ENCODE results near the gene FOXK1. TPM values are rescaled to one million over a fixed set of nuclear protein-coding genes. Genes with fewer than 3 reads are reported as not detected.

Gene FOXK1
- total RNA-seq, 1 donor = 22.6 TPM

DNA sequence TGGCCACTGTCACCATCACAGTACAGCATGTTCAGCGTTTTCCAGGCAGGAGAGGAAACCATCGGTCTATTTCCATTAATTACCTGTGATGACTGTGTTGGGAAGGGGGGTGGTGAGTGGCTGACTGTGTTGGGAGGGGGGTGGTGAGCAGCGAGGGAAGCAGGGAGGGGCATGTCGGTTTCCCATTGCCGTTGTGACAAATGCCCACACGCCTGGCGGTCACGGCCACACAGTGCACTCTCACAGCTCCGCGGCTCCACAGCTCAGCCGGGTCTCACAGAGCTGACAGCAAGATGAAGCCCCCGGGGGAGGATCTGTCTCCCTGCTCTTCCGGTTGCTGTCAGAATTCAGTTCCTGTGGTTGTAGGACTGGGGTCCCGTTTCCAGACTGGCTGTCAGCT, 132.3 kb downstream of the FOXK1 start:
- peak in 2 of 3 donors; percentile 46 to 62 for DNase-seq (ENCODE audit: low read depth in 2 of 3, low spot score in 2 of 3)

DNA sequence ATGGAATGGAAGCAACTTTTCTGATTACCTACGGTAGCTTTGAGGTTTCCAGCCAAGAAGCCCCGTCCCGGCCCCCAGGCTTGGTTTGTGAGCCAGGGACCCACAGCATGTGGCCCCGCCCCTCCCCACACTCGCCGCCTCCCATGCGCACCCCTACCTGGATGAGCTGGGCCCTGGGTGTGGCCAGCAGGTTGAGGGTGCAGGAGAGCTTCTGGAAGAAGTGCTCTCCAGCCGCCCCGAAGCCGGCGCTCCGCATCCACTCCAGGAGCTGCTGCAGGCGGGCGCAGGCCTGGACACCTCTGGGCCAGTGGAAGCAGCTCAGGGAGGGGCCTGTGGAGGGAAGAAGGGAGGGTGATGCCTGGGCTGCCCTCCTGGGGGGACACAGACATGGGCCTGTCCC, 133.0 kb downstream of the FOXK1 start:
- DNase-seq (ENCODE audit: low read depth in 2 of 3, low spot score in 2 of 3) = no peak

GRCh38 chr7:4815609-4816418, 133.7 kb downstream of the FOXK1 start:
- no peak for DNase-seq (ENCODE audit: low read depth in 2 of 3, low spot score in 2 of 3)

DNA sequence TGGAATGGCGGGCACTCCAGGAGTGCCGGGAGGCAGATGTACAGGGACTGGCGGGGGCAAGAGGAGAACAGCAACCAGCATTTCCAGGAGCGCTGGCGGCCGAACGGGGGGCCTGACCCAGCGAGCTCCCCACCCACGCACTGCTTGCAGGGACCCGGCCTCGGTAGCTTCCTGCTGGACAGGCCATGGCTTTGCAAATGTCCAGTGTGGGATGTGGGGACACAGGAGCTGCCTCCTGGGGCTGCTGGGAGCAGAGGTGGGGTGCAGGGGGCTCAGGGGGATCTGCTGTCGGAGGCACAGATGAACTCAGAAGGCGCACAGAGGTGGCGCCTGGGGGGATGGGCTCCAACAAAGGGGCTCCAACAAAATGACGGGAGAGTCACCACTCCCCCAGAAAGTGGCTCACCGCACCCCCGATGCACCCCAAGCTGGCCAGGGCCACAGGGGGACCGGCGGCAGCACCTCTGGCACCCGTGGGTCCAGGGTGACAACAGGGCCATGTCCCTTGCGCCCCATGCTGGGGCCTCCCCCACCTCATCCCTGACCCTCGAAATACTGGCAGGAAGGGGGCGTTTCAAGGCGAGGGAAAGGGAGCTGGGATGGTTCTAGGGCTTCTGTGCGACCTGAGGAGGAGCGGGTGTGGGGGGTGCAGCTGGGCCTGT, 134.5 kb downstream of the FOXK1 start:
- no peak for DNase-seq (ENCODE audit: low read depth in 2 of 3, low spot score in 2 of 3)

- DNase-seq (ENCODE audit: low read depth in 2 of 3, low spot score in 2 of 3) = no peak
Observed at GRCh38 chr7:4817178-4817901, 135.2 kb downstream of the FOXK1 start.

DNA sequence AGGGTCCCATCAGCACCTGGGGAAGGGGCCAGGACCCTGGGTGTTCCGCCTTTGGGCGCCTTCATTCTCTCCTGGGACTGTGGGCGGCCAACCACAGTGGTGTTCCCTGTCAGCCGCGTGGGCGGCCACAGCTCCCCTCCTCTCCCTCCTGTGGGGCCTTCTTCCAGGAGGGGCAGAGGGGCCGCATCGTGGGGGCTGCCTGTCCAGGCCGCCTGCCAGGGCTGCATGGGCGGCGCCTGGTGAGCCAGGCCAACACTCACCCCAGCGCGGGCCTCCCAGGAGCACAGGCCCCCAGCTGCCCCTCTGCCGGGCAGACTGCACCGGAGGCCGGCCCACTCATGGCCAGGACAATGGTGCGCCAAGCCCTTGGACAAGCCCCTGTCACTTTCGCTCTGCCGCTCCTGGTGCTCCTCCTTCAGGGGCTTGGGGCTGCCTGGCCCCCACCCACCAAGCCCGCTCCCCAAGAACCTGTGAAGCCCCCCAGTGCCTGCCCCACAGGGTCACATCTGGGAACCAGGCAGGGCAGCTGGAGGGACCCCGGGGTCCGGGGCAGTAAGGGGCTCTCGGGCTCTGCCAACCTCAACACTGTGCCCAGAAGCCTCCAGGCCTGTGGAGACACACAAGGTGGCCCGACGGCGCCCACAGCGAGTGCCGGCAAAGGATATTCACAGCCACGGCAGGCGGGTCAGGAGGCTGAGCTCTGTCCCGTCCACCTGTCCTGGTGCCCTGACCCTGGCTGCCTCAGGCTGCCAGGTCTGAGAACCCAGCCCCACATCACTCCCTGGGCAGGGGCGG, 136.1 kb downstream of the FOXK1 start:
- no peak for DNase-seq (ENCODE audit: low read depth in 2 of 3, low spot score in 2 of 3)

- DNase-seq (ENCODE audit: low read depth in 2 of 3, low spot score in 2 of 3) = no peak
Observed at GRCh38 chr7:4819560-4820404, 137.7 kb downstream of the FOXK1 start.

DNA sequence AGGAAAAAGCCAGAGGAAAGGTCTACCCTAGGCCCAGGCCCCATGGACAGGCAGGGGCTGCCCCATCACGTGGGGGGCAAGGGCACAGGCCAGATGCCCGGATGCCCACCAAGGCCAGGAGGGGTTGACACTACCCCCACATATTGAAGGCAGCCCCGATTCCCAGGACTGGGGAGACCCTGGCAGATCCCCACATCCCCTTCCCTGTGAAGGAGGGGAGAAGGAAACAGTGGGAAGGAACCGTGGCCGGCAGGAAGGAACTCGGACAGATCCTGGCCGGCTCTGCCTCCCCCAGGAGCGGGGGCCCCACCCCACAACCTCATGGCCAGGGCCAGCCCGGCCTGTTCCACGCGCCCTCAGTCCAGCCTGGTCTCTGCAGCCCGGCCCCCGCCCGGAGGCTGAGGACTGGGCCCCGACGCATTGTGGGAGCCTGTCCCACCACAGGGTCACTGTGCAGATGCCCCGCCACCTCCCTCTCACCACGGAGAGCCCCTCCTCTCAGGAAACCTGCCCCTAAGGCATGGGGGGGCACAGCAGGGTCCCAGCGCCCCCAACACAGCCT, 138.4 kb downstream of the FOXK1 start:
- DNase-seq (ENCODE audit: low read depth in 2 of 3, low spot score in 2 of 3) = no peak

Small RNA genes within 50 kb of the gene (small RNA-seq; reads per million reads assigned to genes)
- gene MIR4656 (not detected), gene RF00019 (not detected)

Other genes starting within 250 kb of the FOXK1 start
- gene AP5Z1, start 93.3 kb downstream of the FOXK1 start, total RNA-seq = 53.3 TPM
- gene PAPOLB, start 179.7 kb downstream of the FOXK1 start, total RNA-seq = under 0.01 TPM
- 0.27 TPM for gene RADIL, start 201.4 kb downstream of the FOXK1 start, total RNA-seq

Measured in hematopoietic multipotent progenitor cell (in vitro differentiated cells).